Left ventricle myocardium inferior (tissue), 1 donor: ENCODE measurements around the gene EPS8. TPM values are rescaled to one million over a fixed set of nuclear protein-coding genes. Genes with fewer than 3 reads are reported as not detected.

Experiments
- DNase-seq: peaks from one replicate; pipeline ENCODE4 v3.0.0-alpha.2; 2020
- H3K27ac ChIP-seq: fragments of 200-600 bp; replicated peaks from 2 replicates; pipeline ENCODE4 v1.8.0; 2021
- H3K27me3 ChIP-seq: fragments of 200-600 bp; 2 replicates; pipeline ENCODE4 v1.8.0; 2021; ENCODE audit warnings: low read depth
- H3K36me3 ChIP-seq: fragments of 200-600 bp; 2 replicates; pipeline ENCODE4 v1.8.0; 2021
- H3K4me1 ChIP-seq: fragments of 200-600 bp; 2 replicates; pipeline ENCODE4 v1.8.0; 2021
- H3K4me3 ChIP-seq: fragments of 200-600 bp; 2 replicates; pipeline ENCODE4 v1.8.0; 2021; ENCODE audit warnings: mild to moderate bottlenecking, moderate library complexity
- H3K9me3 ChIP-seq: fragments of 200-600 bp; replicated peaks from 2 replicates; pipeline ENCODE4 v1.8.0; 2021
- intact Hi-C: fragments of 100-400 bp; cut with micrococcal nuclease; formaldehyde crosslinking; loops from one replicate; pipeline ENCODE4 v1.11.0; 2022
- total RNA-seq: library from RNA; stranded (reverse); fragmentation: NEBNext Ultra II Directional; extraction: Animal tissue kit (Norgen Biotek cat#: 25700); gene quantifications from one replicate; pipeline ENCODE4 v1.2.1, GENCODE V29; 2021
- TF ChIP-seq, protein P1 (sequence below): fragments of 200-600 bp; IDR thresholded peaks from 2 replicates; pipeline ENCODE4 v1.8.0; 2021; ENCODE audit warnings: antibody characterized with exemption, mild to moderate bottlenecking, borderline replicate concordance
- donor health status: DM: no; HTN: yes; CAD: no; lungs with severe emphysema.

The EPS8 gene
- total RNA-seq, 1 donor from 2014 or later = 18.9 TPM

DNA sequence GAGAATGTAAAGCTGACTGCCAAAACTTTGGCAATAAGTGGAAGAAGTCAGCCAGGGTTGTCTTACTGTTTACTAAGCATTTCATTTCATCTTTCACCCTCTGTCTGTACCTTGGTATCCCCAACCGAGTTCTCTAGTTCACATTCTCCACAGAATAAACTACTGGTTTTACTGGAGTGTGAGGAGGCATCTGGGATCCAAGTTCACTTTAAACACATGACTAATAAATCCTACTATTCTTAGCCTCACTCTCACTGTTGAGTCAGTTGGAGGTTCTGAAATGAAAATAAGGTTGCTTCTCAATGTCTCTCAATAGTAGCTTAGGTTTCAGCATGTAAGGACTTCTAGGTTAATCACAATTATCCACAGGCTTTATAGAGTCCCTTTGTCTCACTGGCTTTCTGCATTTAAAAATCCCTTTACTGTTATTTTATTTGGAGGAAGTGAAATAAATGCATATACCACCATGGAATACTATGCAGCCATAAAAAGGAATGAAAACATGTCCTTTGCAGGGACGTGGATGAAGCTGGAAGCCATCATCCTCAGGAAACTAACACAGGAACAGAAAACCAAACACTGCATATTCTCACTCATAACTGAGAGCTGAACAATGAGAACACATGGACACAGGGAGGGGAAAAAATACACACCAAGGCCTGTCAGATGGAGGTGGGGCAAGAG, 95.8 kb downstream of the EPS8 start:
- peaks cover 5% of the 10 kb centered on the region for H3K9me3 ChIP-seq
- intact Hi-C loops = no loop called here
- H3K27me3 ChIP-seq = no peaks in the 10 kb centered on the region
- TF ChIP-seq, protein P1, sequence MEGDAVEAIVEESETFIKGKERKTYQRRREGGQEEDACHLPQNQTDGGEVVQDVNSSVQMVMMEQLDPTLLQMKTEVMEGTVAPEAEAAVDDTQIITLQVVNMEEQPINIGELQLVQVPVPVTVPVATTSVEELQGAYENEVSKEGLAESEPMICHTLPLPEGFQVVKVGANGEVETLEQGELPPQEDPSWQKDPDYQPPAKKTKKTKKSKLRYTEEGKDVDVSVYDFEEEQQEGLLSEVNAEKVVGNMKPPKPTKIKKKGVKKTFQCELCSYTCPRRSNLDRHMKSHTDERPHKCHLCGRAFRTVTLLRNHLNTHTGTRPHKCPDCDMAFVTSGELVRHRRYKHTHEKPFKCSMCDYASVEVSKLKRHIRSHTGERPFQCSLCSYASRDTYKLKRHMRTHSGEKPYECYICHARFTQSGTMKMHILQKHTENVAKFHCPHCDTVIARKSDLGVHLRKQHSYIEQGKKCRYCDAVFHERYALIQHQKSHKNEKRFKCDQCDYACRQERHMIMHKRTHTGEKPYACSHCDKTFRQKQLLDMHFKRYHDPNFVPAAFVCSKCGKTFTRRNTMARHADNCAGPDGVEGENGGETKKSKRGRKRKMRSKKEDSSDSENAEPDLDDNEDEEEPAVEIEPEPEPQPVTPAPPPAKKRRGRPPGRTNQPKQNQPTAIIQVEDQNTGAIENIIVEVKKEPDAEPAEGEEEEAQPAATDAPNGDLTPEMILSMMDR = no peak
- peak overlapping the region; percentile 83 for H3K27ac ChIP-seq
- no peak for DNase-seq
- no peaks in the 10 kb centered on the region for H3K36me3 ChIP-seq
- H3K4me3 ChIP-seq = no peak overlapping the region
- H3K4me1 ChIP-seq = peaks cover 47% of the 10 kb centered on the region

DNA sequence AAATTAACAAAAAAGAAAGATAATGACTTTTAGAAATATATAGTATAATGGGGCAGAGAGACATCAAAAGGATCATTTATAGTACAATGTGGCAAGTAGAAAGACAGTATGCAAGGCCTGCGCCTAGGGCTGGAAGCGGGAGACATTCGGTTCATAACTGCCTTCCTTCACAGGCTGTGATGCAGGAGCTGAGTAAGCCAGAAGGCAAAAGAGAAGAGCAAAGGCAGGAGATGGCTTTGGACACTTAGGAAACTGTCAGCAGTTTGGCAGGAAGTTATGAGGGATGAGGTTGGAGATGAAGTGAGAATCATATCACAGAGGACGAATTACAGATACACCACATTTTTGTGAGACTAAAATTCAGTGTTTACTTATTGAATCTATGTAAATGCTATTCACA, 97.8 kb downstream of the EPS8 start:
- intact Hi-C loops = no loop called here
- no peaks in the 10 kb centered on the region for H3K36me3 ChIP-seq
- H3K9me3 ChIP-seq = peaks cover 5% of the 10 kb centered on the region
- peak overlapping the region; percentile 83 for H3K27ac ChIP-seq
- H3K27me3 ChIP-seq = no peaks in the 10 kb centered on the region
- H3K4me3 ChIP-seq = no peak overlapping the region
- no peak for DNase-seq
- TF ChIP-seq, protein P1 = no peak
- H3K4me1 ChIP-seq = peaks cover 42% of the 10 kb centered on the region

DNA sequence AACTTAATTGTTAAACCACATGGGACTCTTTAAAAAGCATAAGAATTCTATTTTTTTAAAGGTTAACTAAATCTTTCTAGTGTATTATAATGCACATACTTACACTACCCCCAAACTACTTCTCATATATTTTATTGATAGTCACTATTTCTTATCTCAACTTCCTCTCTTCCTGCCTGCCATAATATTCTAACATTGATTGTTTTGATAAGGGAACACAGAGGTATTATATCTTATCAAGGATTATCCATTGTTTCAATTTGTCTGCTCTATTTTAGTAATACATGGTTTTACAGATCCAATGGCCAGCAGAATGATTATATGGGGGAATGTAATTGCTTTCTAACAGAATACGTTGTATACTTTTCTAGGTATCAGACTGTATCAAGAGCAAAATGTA, 98.9 kb downstream of the EPS8 start:
- DNase-seq = no peak
- TF ChIP-seq, protein P1 = no peak
- Histone ChIP-seq H3K4me3 (no peak overlapping the region), H3K36me3 (no peaks in the 10 kb centered on the region), H3K27ac (peak overlapping the region; percentile 83), H3K4me1 (peaks cover 42% of the 10 kb centered on the region), H3K9me3 (peaks cover 5% of the 10 kb centered on the region), H3K27me3 (no peaks in the 10 kb centered on the region)
- intact Hi-C loops = no loop called here

DNA sequence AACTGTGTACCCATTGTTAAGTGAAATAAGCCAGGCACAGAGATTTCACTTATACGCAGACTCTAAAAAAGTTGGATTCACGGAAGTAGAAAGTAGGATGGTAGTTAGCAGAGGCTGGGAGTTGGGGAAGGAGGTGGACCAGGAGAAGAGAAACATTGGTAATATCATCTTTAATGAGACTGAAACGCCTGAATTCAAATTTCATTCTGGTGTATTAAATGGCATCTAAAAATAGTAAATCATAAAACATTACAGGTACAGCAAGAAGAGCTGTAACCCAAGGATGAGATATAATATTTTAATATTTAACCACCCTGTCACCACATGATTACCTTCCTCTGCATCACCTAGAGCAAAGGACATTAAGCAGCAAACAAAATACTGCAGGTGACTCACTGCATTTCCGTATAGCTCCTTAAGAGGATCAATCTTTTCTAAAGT, 99.4 kb downstream of the EPS8 start:
- intact Hi-C loops = no loop called here
- H3K27ac ChIP-seq = peak overlapping the region; percentile 83
- TF ChIP-seq, protein P1 = no peak

DNA sequence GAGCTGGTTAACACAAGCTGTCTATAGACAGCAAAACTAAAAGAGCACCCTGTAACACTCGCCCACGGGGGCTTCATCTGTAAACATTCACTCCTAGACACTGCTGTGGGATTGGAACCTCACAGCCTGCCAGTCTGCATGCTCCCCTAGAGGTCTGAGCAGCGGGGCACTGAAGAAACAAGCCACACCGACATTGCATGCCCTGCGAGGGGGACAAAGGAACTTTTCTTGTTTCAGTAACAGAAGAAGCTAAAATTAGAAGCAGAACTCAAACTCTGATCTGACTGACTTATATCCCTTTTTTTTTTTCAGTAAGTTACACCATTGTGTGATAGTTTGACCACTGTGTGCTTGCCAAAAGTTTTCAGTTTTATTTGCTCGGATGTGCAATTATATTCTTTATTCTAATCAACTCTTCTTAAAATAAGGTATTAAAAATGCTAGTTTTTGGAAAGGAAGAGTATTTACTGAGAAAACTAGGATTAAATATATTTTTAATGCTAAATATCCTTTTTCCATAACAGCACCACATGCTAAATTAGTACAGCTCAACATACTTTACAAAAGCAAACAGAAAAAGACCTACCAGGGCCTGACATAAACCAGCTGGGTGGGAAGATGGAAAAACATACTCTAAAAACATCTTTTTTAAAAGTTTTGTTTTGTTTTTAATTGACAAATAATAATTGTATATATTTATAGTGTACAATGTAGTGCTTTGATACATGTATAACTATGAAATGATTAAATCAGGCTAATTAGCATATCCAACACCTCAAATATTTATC, 100.2 kb downstream of the EPS8 start:
- no peak for DNase-seq
- H3K36me3 ChIP-seq = no peaks in the 10 kb centered on the region
- peaks cover 5% of the 10 kb centered on the region for H3K9me3 ChIP-seq
- H3K4me1 ChIP-seq = peaks cover 50% of the 10 kb centered on the region
- H3K4me3 ChIP-seq = peak overlapping the region; percentile 46
- peak overlapping the region; percentile 83 for H3K27ac ChIP-seq
- H3K27me3 ChIP-seq = no peaks in the 10 kb centered on the region
- TF ChIP-seq, protein P1 = no peak
- intact Hi-C loops = no loop called here

More for the DNA sequence above, 99.4 kb downstream of the EPS8 start:
- Histone ChIP-seq H3K4me3 (no peak overlapping the region), H3K9me3 (peaks cover 5% of the 10 kb centered on the region), H3K4me1 (peaks cover 46% of the 10 kb centered on the region), H3K27me3 (no peaks in the 10 kb centered on the region), H3K36me3 (no peaks in the 10 kb centered on the region)
- DNase-seq = no peak
